WTC11 (cell line): ENCODE measurements around the gene GPRC5B. TPM values are rescaled to one million over a fixed set of nuclear protein-coding genes. Genes with fewer than 3 reads are reported as not detected.

Experiments used
- ATAC-seq: fragments of 200-7000 bp; cut with Tn5 transposase; 2 replicates; pipeline ENCODE4 v1.10.0; 2021; ENCODE audit warnings: mild to moderate bottlenecking, moderate library complexity
- CTCF ChIA-PET: fragments of 300-600 bp; sonication (Branson Sonifier 250); formaldehyde crosslinking; loops from one replicate; lab custom pipeline; 2021; ENCODE audit warnings: antibody characterized with exemption; lab: Charles Lee
- POLR2A ChIA-PET: fragments of 350-600 bp; sonication (Branson Sonifier 250); formaldehyde crosslinking; loops from one replicate; lab custom pipeline; 2021; ENCODE audit warnings: antibody characterized with exemption; lab: Charles Lee
- DNase-seq: peaks from one replicate; pipeline ENCODE4 v3.0.0; 2021; ENCODE audit warnings: low spot score
- H3K27ac Mint-ChIP-seq: 2 replicates; pipeline ENCODE4 v1.8.0; 2021; ENCODE audit warnings: mixed read lengths
- H3K27me3 Mint-ChIP-seq: 2 replicates; pipeline ENCODE4 v1.8.0; 2021; ENCODE audit warnings: low read depth, mild to moderate bottlenecking, moderate library complexity, mixed read lengths
- H3K36me3 Mint-ChIP-seq: 2 replicates; pipeline ENCODE4 v1.8.0; 2021; ENCODE audit warnings: mixed read lengths
- H3K4me1 Mint-ChIP-seq: 2 replicates; pipeline ENCODE4 v1.8.0; 2022; ENCODE audit warnings: mixed read lengths
- H3K4me3 Mint-ChIP-seq: 2 replicates; pipeline ENCODE4 v1.8.0; 2021; ENCODE audit warnings: mild to moderate bottlenecking, moderate library complexity, mixed read lengths
- H3K9me3 Mint-ChIP-seq: 2 replicates; pipeline ENCODE4 v1.8.0; 2021; ENCODE audit warnings: mixed read lengths
- CREB1 ChIP-seq: sonication (generic); formaldehyde crosslinking; IDR thresholded peaks from 2 replicates; pipeline ENCODE4 v1.8.0; 2023; ENCODE audit warnings: mild to moderate bottlenecking, missing genetic modification reagents
- FOXJ3 ChIP-seq: sonication (generic); formaldehyde crosslinking; IDR thresholded peaks from 2 replicates; pipeline ENCODE4 v1.9.0; 2021; ENCODE audit warnings: missing genetic modification reagents, mild to moderate bottlenecking, borderline replicate concordance
- FOXP1 ChIP-seq: sonication (generic); formaldehyde crosslinking; IDR thresholded peaks from 2 replicates; pipeline ENCODE4 v1.8.0; 2022; ENCODE audit warnings: missing genetic modification reagents, mild to moderate bottlenecking, moderate library complexity, borderline replicate concordance
- MYBL2 ChIP-seq: sonication (generic); formaldehyde crosslinking; IDR thresholded peaks from 2 replicates; pipeline ENCODE4 v1.8.1; 2023; ENCODE audit warnings: mild to moderate bottlenecking, moderate library complexity, missing genetic modification reagents
- NFE2L1 ChIP-seq: sonication (generic); formaldehyde crosslinking; IDR thresholded peaks from 2 replicates; pipeline ENCODE4 v1.8.1; 2023; ENCODE audit warnings: missing genetic modification reagents
- NFYB ChIP-seq: sonication (generic); formaldehyde crosslinking; conservative IDR thresholded peaks from 2 replicates; pipeline ENCODE4 v1.8.0; 2022; ENCODE audit warnings: low read depth, missing genetic modification reagents
- OVOL2 ChIP-seq: fragments of 250-450 bp; sonication (Bioruptor Pico); IDR thresholded peaks from 2 replicates; pipeline ENCODE4 v1.9.0; 2021; ENCODE audit warnings: mild to moderate bottlenecking, borderline replicate concordance
- RORB ChIP-seq: fragments of 250-450 bp; sonication (Bioruptor Pico); IDR thresholded peaks from 2 replicates; pipeline ENCODE4 v1.9.0; 2021; ENCODE audit warnings: mild to moderate bottlenecking
- TEAD1 ChIP-seq: sonication (generic); formaldehyde crosslinking; IDR thresholded peaks from 2 replicates; pipeline ENCODE4 v1.8.0; 2022; ENCODE audit warnings: mild to moderate bottlenecking, missing genetic modification reagents
- TEAD4 ChIP-seq: sonication (generic); formaldehyde crosslinking; IDR thresholded peaks from 2 replicates; pipeline ENCODE4 v1.8.0; 2022; ENCODE audit warnings: mild to moderate bottlenecking, missing genetic modification reagents
- ZBTB21 ChIP-seq: sonication (generic); formaldehyde crosslinking; IDR thresholded peaks from 2 replicates; pipeline ENCODE4 v1.8.1; 2023; ENCODE audit warnings: mild to moderate bottlenecking, missing genetic modification reagents, borderline replicate concordance
- ZNF232 ChIP-seq: sonication (generic); formaldehyde crosslinking; IDR thresholded peaks from 2 replicates; pipeline ENCODE4 v1.8.0; 2022; ENCODE audit warnings: mild to moderate bottlenecking, missing genetic modification reagents
- ZNF416 ChIP-seq: fragments of 250-450 bp; sonication (Bioruptor Pico); IDR thresholded peaks from 2 replicates; pipeline ENCODE4 v1.9.0; 2021; ENCODE audit warnings: mild to moderate bottlenecking, inconsistent platforms
- ZNF671 ChIP-seq: fragments of 250-450 bp; sonication (Bioruptor Pico); IDR thresholded peaks from 2 replicates; pipeline ENCODE4 v1.8.0; 2021; ENCODE audit warnings: mild to moderate bottlenecking
- total RNA-seq: library from RNA; stranded (reverse); gene quantifications from 3 replicates; pipeline ENCODE4 v1.2.3, GENCODE V29; 2021
- TF ChIP-seq, protein P1 (sequence below): fragments of 250-450 bp; sonication (Bioruptor Pico); IDR thresholded peaks from 2 replicates; pipeline ENCODE4 v2.1.2; 2022; ENCODE audit warnings: mild to moderate bottlenecking, moderate library complexity
- TF ChIP-seq, protein P2 (sequence below): fragments of 250-450 bp; sonication (Bioruptor Pico); IDR thresholded peaks from 2 replicates; pipeline ENCODE4 v1.9.0; 2021; ENCODE audit warnings: moderate library complexity, mild to moderate bottlenecking, inconsistent platforms, borderline replicate concordance
- TF ChIP-seq, protein P3 (sequence below): sonication (generic); formaldehyde crosslinking; IDR thresholded peaks from 2 replicates; pipeline ENCODE4 v1.8.0; 2023; ENCODE audit warnings: mild to moderate bottlenecking, missing genetic modification reagents
- TF ChIP-seq, protein P4 (sequence below): fragments of 200-600 bp; IDR thresholded peaks from 2 replicates; pipeline ENCODE4 v1.8.0; 2022; ENCODE audit warnings: antibody characterized with exemption
- TF ChIP-seq, protein P5 (sequence below): fragments of 250-450 bp; sonication (Bioruptor Pico); conservative IDR thresholded peaks from 2 replicates; pipeline ENCODE4 v1.9.0; 2021; ENCODE audit warnings: mild to moderate bottlenecking
- TF ChIP-seq, protein P6 (sequence below): sonication (generic); formaldehyde crosslinking; IDR thresholded peaks from 2 replicates; pipeline ENCODE4 v1.8.1; 2023; ENCODE audit warnings: mild to moderate bottlenecking, missing genetic modification reagents

Gene GPRC5B
- total RNA-seq, 1 experiment from 2014 or later: 104 TPM

DNA sequence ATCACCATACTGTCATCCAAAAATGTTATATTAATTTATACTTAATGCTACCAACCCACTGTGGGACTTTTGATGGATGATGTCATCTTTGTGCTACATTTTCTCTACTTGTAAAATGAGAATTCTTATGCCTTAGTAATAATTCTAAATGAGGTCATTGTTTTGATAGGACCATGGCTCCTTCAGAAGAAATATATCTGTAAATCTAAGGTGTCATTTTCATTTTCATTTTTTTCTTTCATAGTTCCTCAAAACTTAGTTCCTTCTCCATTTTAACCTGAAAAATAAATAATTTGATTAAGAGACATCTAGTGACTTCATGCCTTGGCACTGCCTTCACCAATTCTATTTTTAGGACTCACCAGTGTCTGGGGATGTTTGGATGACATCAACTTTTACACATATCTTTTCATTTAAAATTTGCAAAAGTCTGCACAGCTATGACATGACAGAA lies 48.7 kb downstream of the GPRC5B start:
- H3K36me3 Mint-ChIP-seq: no peaks in the 10 kb centered on the region
- no peaks in the 10 kb centered on the region for H3K9me3 Mint-ChIP-seq
- CTCF ChIA-PET: no interaction called here
- no peak overlapping the region for H3K27ac Mint-ChIP-seq
- DNase-seq (no peak), ATAC-seq (no peak)
- no peak for TF ChIP-seq RORB (CRISPR knock-in tag)
- no peak for TF ChIP-seq ZNF232 (CRISPR knock-in tag)
- TF ChIP-seq TEAD4: no peak
- no peak for TF ChIP-seq CREB1 (CRISPR knock-in tag)
- TF ChIP-seq, protein P1, sequence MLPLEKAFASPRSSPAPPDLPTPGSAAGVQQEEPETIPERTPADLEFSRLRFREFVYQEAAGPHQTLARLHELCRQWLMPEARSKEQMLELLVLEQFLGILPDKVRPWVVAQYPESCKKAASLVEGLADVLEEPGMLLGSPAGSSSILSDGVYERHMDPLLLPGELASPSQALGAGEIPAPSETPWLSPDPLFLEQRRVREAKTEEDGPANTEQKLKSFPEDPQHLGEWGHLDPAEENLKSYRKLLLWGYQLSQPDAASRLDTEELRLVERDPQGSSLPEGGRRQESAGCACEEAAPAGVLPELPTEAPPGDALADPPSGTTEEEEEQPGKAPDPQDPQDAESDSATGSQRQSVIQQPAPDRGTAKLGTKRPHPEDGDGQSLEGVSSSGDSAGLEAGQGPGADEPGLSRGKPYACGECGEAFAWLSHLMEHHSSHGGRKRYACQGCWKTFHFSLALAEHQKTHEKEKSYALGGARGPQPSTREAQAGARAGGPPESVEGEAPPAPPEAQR (CRISPR knock-in tag): no peak
- TF ChIP-seq ZNF416 (CRISPR knock-in tag): no peak
- TF ChIP-seq MYBL2 (CRISPR knock-in tag): no peak
- TF ChIP-seq, protein P2, sequence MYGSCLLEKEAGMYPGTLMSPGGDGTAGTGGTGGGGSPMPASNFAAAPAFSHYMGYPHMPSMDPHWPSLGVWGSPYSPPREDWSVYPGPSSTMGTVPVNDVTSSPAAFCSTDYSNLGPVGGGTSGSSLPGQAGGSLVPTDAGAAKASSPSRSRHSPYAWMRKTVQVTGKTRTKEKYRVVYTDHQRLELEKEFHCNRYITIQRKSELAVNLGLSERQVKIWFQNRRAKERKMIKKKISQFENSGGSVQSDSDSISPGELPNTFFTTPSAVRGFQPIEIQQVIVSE (CRISPR knock-in tag): no peak
- no peak for TF ChIP-seq NFE2L1 (CRISPR knock-in tag)
- TF ChIP-seq, protein P3, sequence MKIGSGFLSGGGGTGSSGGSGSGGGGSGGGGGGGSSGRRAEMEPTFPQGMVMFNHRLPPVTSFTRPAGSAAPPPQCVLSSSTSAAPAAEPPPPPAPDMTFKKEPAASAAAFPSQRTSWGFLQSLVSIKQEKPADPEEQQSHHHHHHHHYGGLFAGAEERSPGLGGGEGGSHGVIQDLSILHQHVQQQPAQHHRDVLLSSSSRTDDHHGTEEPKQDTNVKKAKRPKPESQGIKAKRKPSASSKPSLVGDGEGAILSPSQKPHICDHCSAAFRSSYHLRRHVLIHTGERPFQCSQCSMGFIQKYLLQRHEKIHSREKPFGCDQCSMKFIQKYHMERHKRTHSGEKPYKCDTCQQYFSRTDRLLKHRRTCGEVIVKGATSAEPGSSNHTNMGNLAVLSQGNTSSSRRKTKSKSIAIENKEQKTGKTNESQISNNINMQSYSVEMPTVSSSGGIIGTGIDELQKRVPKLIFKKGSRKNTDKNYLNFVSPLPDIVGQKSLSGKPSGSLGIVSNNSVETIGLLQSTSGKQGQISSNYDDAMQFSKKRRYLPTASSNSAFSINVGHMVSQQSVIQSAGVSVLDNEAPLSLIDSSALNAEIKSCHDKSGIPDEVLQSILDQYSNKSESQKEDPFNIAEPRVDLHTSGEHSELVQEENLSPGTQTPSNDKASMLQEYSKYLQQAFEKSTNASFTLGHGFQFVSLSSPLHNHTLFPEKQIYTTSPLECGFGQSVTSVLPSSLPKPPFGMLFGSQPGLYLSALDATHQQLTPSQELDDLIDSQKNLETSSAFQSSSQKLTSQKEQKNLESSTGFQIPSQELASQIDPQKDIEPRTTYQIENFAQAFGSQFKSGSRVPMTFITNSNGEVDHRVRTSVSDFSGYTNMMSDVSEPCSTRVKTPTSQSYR (CRISPR knock-in tag): no peak
- TF ChIP-seq ZBTB21 (CRISPR knock-in tag): no peak
- no peak for TF ChIP-seq FOXJ3 (CRISPR knock-in tag)
- no peak for TF ChIP-seq TEAD1 (CRISPR knock-in tag)
- no peak for TF ChIP-seq ZNF671 (CRISPR knock-in tag)
- TF ChIP-seq, protein P4, sequence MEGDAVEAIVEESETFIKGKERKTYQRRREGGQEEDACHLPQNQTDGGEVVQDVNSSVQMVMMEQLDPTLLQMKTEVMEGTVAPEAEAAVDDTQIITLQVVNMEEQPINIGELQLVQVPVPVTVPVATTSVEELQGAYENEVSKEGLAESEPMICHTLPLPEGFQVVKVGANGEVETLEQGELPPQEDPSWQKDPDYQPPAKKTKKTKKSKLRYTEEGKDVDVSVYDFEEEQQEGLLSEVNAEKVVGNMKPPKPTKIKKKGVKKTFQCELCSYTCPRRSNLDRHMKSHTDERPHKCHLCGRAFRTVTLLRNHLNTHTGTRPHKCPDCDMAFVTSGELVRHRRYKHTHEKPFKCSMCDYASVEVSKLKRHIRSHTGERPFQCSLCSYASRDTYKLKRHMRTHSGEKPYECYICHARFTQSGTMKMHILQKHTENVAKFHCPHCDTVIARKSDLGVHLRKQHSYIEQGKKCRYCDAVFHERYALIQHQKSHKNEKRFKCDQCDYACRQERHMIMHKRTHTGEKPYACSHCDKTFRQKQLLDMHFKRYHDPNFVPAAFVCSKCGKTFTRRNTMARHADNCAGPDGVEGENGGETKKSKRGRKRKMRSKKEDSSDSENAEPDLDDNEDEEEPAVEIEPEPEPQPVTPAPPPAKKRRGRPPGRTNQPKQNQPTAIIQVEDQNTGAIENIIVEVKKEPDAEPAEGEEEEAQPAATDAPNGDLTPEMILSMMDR: no peak
- TF ChIP-seq OVOL2 (CRISPR knock-in tag): no peak
- POLR2A ChIA-PET: no interaction called here
- no peaks in the 10 kb centered on the region for H3K27me3 Mint-ChIP-seq
- peaks cover 19% of the 10 kb centered on the region for H3K4me1 Mint-ChIP-seq
- no peak overlapping the region for H3K4me3 Mint-ChIP-seq

DNA sequence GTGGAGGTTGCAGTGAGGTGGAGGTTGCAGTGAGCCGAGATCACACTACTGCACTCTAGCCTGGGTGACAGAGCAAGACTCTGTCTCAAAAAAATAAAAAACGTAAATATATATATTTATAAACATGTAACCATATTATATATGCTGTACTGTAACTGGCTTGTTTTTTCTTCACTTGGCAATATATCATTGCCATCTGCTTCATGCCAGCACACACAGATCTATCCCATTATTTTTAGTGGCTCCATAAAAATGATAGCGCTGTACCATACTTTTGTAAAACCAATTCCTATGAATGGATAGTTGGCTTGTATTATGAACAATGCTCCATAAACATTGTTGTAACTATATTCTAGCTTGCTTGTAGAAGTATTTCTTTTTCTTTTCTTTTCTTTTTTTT lies 49.5 kb downstream of the GPRC5B start:
- CTCF ChIA-PET: no interaction called here
- Mint-ChIP-seq H3K9me3 (no peaks in the 10 kb centered on the region), H3K4me3 (no peak overlapping the region), H3K4me1 (peaks cover 18% of the 10 kb centered on the region)
- DNase-seq: no peak
- TF ChIP-seq NFYB (CRISPR knock-in tag): no peak
- no peak for TF ChIP-seq ZNF671 (CRISPR knock-in tag)
- TF ChIP-seq, protein P5, sequence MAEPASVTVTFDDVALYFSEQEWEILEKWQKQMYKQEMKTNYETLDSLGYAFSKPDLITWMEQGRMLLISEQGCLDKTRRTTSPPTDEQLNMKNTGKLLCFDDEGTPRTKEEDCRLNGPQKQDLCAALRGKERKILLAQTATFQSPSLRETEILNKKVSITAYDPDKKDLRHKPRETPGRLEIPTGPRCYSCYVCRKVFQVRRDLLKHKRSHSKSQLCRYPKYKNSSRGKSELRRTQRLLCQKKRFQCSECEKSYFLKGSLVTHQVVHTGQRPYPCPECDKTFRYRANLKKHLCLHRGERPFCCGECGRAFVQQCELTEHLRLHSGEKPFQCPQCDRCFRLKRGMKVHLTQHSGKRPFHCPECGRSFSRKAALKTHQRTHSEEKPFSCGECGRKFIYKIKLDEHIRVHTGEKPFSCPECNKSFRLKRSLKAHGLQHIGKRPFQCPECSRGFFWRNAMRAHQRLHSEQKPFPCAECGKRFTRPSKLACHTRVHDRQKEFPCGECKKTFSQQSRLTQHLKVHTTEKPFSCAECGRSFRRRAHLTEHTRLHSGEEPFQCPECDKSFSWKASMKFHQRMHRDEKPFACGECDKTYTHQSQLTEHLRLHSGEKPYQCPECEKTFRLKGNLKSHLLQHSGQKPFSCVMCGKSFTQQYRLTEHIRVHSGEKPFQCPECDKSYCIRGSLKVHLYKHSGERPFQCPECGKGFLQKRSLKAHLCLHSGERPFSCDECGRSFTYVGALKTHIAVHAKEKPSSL (CRISPR knock-in tag): no peak
- TF ChIP-seq, protein P6, sequence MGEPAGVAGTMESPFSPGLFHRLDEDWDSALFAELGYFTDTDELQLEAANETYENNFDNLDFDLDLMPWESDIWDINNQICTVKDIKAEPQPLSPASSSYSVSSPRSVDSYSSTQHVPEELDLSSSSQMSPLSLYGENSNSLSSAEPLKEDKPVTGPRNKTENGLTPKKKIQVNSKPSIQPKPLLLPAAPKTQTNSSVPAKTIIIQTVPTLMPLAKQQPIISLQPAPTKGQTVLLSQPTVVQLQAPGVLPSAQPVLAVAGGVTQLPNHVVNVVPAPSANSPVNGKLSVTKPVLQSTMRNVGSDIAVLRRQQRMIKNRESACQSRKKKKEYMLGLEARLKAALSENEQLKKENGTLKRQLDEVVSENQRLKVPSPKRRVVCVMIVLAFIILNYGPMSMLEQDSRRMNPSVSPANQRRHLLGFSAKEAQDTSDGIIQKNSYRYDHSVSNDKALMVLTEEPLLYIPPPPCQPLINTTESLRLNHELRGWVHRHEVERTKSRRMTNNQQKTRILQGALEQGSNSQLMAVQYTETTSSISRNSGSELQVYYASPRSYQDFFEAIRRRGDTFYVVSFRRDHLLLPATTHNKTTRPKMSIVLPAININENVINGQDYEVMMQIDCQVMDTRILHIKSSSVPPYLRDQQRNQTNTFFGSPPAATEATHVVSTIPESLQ (CRISPR knock-in tag): no peak
- TF ChIP-seq FOXP1 (CRISPR knock-in tag): no peak
- TF ChIP-seq, all 79 proteins: peak for 0
- Mint-ChIP-seq H3K36me3 (no peaks in the 10 kb centered on the region), H3K27ac (no peak overlapping the region), H3K27me3 (no peaks in the 10 kb centered on the region)
- no peak for ATAC-seq
- POLR2A ChIA-PET: interaction anchor here (0.7 kb wide), 1 partner anchor 228 kb away, joined by 3 read pairs; no protein-coding TSS in a partner anchor
